BE2C (cell line): ENCODE results near the gene OR6J1.

Source experiments
- DNase-seq: peaks from one replicate; pipeline ENCODE4 v3.0.0-alpha.2; 2020
- H3K27me3 ChIP-seq: fragments of 250-450 bp; sonication (Bioruptor Pico); 2 replicates; pipeline ENCODE4 v1.5.1; 2020; ENCODE audit warnings: mild to moderate bottlenecking
- H3K36me3 ChIP-seq: fragments of 250-450 bp; sonication (Bioruptor Pico); 2 replicates; pipeline ENCODE4 v1.5.1; 2020; ENCODE audit warnings: mild to moderate bottlenecking
- H3K4me1 ChIP-seq: fragments of 250-450 bp; sonication (Bioruptor Pico); 2 replicates; pipeline ENCODE4 v1.5.1; 2020
- H3K4me3 ChIP-seq: 2 replicates; pipeline ENCODE4 v1.5.1; 2011; ENCODE audit warnings: low read depth, low read length
- H3K9me3 ChIP-seq: fragments of 250-450 bp; sonication (Bioruptor Pico); 2 replicates; pipeline ENCODE4 v1.5.1; 2020
- TF ChIP-seq, protein P1 (sequence below): IDR thresholded peaks from 2 replicates; pipeline ENCODE4 v1.5.1; 2012; ENCODE audit warnings: mild to moderate bottlenecking, low read depth, low read length

OR6J1 gene

DNA sequence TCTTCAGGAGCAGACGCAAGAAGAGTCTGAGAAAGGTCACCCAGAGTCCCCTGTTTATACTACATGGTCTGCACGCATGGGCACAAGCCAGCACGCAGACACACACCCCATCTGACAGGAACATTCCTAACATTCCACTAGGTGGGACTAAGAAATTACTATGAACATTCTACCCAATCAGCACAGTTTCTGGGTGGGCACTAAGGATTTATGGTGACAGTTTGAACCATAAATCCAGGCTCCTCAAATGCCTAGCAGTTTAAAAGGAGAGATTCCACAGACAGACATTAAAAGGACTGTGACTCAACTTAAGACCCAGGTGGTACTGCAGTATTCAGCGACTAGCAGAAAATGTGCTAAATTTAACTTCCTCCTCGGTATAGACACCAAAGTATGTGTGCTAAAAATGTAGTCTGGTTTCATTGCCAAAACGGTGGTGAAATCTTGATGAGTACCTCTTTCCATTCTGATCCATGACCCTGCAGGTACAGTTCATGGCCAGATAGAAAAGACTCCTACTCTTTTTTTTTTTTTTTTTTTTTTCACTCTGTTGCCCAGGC, 29.8 kb downstream of the OR6J1 start:
- Histone ChIP-seq H3K9me3 (no peaks in the 10 kb centered on the region), H3K4me3 (no peak overlapping the region), H3K4me1 (no peaks in the 10 kb centered on the region), H3K36me3 (no peaks in the 10 kb centered on the region), H3K27me3 (no peaks in the 10 kb centered on the region)
- DNase-seq = no peak
- TF ChIP-seq, protein P1, sequence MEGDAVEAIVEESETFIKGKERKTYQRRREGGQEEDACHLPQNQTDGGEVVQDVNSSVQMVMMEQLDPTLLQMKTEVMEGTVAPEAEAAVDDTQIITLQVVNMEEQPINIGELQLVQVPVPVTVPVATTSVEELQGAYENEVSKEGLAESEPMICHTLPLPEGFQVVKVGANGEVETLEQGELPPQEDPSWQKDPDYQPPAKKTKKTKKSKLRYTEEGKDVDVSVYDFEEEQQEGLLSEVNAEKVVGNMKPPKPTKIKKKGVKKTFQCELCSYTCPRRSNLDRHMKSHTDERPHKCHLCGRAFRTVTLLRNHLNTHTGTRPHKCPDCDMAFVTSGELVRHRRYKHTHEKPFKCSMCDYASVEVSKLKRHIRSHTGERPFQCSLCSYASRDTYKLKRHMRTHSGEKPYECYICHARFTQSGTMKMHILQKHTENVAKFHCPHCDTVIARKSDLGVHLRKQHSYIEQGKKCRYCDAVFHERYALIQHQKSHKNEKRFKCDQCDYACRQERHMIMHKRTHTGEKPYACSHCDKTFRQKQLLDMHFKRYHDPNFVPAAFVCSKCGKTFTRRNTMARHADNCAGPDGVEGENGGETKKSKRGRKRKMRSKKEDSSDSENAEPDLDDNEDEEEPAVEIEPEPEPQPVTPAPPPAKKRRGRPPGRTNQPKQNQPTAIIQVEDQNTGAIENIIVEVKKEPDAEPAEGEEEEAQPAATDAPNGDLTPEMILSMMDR = no peak

DNA sequence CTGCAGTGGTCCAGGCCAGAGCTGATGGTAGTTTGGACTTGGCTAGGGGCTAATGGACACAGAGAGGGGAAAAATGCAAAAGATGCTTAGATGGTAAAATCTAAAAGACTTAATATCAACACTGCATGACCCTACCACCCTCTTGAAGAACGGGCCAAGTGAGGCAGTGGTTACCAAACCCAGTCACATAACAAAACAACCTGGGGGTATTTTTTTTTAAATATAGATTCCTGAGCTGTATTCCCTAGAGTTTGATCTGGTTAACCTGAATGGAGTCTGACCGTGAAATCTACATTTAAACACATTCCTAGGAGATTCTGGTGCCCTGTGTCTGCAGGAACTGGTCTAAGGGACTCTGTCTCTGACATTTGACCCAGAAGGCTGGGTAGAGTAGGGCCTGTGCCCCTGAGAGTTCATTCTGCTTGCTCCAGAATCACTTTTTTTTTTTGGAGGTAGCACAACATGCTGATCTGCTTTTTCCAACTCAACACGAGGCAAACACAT, 30.4 kb downstream of the OR6J1 start:
- H3K4me3 ChIP-seq = no peak overlapping the region

DNA sequence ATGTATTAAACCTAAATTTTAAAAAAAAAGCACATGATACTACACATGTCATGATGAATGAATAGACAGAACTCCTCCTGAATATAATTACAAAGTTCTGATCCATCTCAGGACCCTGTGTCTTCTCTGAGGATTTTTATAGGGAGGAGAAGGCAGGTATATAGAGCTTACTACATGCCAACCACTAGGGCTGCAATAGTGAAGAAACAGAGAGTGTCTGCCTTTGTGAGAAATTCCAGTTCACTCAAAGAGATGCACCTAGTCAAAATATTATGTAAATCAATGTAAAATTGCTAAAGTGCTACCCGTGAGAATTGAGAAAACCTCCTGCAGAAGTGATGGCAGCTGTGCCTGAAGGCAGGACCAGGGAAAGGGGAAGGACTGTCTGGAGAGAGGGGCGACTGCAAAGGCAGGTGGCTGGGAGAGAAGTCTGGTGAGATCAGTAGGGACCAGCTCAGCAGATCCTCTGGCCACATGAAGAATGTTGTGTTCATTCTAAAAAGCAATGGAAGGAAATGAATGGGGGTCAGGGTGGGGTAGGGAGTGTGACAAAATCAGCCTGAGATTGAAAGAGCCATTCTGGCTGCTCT, 31.0 kb downstream of the OR6J1 start:
- Histone ChIP-seq H3K36me3 (no peaks in the 10 kb centered on the region), H3K4me1 (no peaks in the 10 kb centered on the region), H3K4me3 (no peak overlapping the region), H3K9me3 (no peaks in the 10 kb centered on the region), H3K27me3 (no peaks in the 10 kb centered on the region)
- TF ChIP-seq, protein P1 = no peak; the same call in 1 of the 2 replicates
- no peak for DNase-seq

More for the DNA sequence above, 30.4 kb downstream of the OR6J1 start:
- H3K4me1 ChIP-seq = no peaks in the 10 kb centered on the region
- TF ChIP-seq, protein P1 = no peak
- H3K27me3 ChIP-seq = no peaks in the 10 kb centered on the region
- DNase-seq = no peak
- no peaks in the 10 kb centered on the region for H3K36me3 ChIP-seq
- H3K9me3 ChIP-seq = no peaks in the 10 kb centered on the region

DNA sequence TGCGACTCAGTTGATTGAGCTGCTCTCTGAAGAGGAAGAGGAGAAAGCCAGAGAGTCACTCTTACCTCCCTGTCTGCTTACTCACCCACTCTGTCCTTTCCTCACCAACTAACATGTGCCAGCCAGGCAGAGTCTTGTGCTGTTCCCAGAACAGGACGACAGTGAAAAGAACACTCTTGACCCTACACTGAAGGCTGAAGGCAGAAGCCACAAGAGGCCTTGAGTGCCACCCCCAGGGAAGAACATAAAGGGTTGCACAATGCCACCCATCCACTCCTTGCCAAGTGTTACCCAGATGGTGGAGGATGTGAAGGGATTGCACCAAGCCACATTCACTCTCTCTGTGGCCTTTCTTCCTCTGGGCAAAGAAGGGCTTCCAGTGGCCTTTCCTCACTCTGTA, 33.2 kb downstream of the OR6J1 start:
- H3K27me3 ChIP-seq = no peaks in the 10 kb centered on the region
- peaks cover 2% of the 10 kb centered on the region; the same call in 1 of the 2 replicates for H3K4me1 ChIP-seq
- no peaks in the 10 kb centered on the region for H3K9me3 ChIP-seq
- TF ChIP-seq, protein P1 = no peak
- no peak for DNase-seq
- H3K4me3 ChIP-seq = no peak overlapping the region
- no peaks in the 10 kb centered on the region for H3K36me3 ChIP-seq

DNA sequence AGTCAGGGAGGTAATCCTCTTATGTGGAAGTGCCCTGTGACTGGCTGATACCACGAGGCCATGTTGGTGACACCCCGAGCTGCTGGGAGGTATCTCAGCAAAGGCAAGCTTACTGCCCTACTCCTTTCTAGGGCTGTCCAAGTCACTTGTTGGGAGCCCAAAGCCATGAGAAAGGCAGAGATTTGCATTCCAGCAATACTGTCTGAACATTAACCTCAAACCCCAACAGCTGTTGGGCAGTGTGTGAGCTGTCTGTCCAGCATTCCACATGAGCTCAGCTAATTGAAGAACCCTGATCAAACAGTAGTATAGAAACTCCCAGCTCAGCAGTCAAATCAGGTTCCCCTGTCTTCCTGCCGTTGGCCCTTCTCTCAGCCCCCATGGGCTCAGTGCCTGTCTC, 36.9 kb downstream of the OR6J1 start:
- no peak for DNase-seq
- no peak overlapping the region for H3K4me3 ChIP-seq
- H3K36me3 ChIP-seq = no peaks in the 10 kb centered on the region
- TF ChIP-seq, protein P1 = no peak
- H3K4me1 ChIP-seq = peaks cover 2% of the 10 kb centered on the region; the same call in 1 of the 2 replicates
- no peaks in the 10 kb centered on the region for H3K27me3 ChIP-seq
- no peaks in the 10 kb centered on the region for H3K9me3 ChIP-seq

DNA sequence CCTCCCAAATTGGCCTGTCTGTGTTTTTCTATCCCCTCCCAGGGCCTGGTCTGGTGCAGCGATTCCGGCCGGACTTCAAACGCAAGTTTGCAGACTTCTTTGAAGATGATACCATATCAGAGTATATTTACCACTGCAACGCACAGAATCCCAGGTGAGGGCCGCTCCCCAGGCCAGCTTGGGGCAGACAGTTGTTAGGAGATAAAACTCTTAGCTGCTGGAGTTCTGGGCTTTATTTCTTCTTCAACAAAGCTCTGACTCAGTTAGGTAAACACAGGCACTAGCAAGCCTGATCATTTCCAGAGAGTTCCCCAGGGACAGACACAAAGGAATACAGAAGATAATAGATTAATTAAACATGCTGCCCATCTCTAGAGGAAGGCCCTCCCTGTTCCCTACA, 37.8 kb downstream of the OR6J1 start:
- TF ChIP-seq, protein P1 = no peak
- H3K27me3 ChIP-seq = no peaks in the 10 kb centered on the region
- no peak overlapping the region for H3K4me3 ChIP-seq
- no peaks in the 10 kb centered on the region for H3K9me3 ChIP-seq
- DNase-seq = no peak
- peaks cover 2% of the 10 kb centered on the region; the same call in 1 of the 2 replicates for H3K4me1 ChIP-seq
- H3K36me3 ChIP-seq = no peaks in the 10 kb centered on the region
